Esophagus muscularis mucosa (tissue), 4 donors: ENCODE results near the gene GPR149. TPM values are rescaled to one million over a fixed set of nuclear protein-coding genes. Genes with fewer than 3 reads are reported as not detected.
A peak's percentile ranks its signal among the peaks of the same experiment; 100 is the strongest.

ENCODE experiments used
- DNase-seq: peaks from one replicate; pipeline ENCODE4 v3.0.0-alpha.2; 2017; ENCODE audit errors: extremely low spot score
- H3K27ac ChIP-seq, 4 donors: fragments of 200-600 bp; sonication (generic); replicated peaks in 1 of 4; 1 replicate in 3 of 4; 2 replicates in 1 of 4; pipeline ENCODE4 v1.5.1; 2016 to 2019; ENCODE audit warnings: mild to moderate bottlenecking in 1 of 4
- H3K27me3 ChIP-seq, 4 donors: fragments of 200-600 bp; sonication (generic); one replicate each; pipeline versions ENCODE4 v1.5.1 to v1.6.0; 2016 to 2019
- H3K36me3 ChIP-seq, 4 donors: fragments of 200-600 bp; sonication (generic); one replicate each; pipeline ENCODE4 v1.5.1; 2016 to 2019
- H3K4me1 ChIP-seq, 4 donors: fragments of 200-600 bp; sonication (generic); one replicate each; pipeline ENCODE4 v1.5.1; 2016 to 2019
- H3K4me3 ChIP-seq, 4 donors: fragments of 200-600 bp; sonication (generic); 1 replicate in 2 of 4; 2 replicates in 2 of 4; pipeline ENCODE4 v1.5.1; 2016 to 2019; ENCODE audit warnings: mild to moderate bottlenecking in 4 of 4, moderate library complexity in 1 of 4
- H3K9me3 ChIP-seq, 4 donors: fragments of 200-600 bp; sonication (generic); 1 replicate in 3 of 4; 2 replicates in 1 of 4; pipeline ENCODE4 v1.5.1; 2016 to 2019
- CTCF ChIP-seq, 3 experiments: fragments of 200-600 bp in 2 of 3; fragments of 450-650 bp in 1 of 3; sonication (generic) in 2 of 3; IDR thresholded peaks; one replicate each; pipeline ENCODE4 v1.5.1; 2017 to 2019; ENCODE audit warnings: antibody characterized with exemption in 3 of 3, mild to moderate bottlenecking in 2 of 3, moderate library complexity in 1 of 3
- EP300 ChIP-seq: sonication (generic); formaldehyde crosslinking; IDR thresholded peaks from one replicate; pipeline ENCODE4 v1.6.1; 2017; ENCODE audit warnings: antibody characterized with exemption
- POLR2A ChIP-seq: fragments of 450-650 bp; IDR thresholded peaks from one replicate; pipeline ENCODE4 v1.6.1; 2017; ENCODE audit warnings: antibody characterized with exemption, moderate library complexity, mild to moderate bottlenecking, low read depth
- POLR2AphosphoS5 ChIP-seq, 2 donors: sonication (generic); formaldehyde crosslinking; IDR thresholded peaks; one replicate each; pipeline ENCODE4 v1.6.1; 2017; ENCODE audit warnings: antibody characterized with exemption in 2 of 2
- WGBS: methylation state at CpG from one replicate; pipeline ENCODE4 v1.1.5; 2018; 5-methylcytosine and 5-hydroxymethylcytosine counted together
- intact Hi-C: fragments of 100-400 bp; cut with DNase I; formaldehyde crosslinking; loops from one replicate; pipeline ENCODE4 v1.15.1; 2023
- total RNA-seq, 4 donors: library from RNA; depleted of rRNA; stranded (reverse); fragments of >200 nt; gene quantifications; one replicate each; pipeline versions ENCODE4 v1.1.0 to v1.2.1, GENCODE V29; 2016

Gene GPR149, protein sequence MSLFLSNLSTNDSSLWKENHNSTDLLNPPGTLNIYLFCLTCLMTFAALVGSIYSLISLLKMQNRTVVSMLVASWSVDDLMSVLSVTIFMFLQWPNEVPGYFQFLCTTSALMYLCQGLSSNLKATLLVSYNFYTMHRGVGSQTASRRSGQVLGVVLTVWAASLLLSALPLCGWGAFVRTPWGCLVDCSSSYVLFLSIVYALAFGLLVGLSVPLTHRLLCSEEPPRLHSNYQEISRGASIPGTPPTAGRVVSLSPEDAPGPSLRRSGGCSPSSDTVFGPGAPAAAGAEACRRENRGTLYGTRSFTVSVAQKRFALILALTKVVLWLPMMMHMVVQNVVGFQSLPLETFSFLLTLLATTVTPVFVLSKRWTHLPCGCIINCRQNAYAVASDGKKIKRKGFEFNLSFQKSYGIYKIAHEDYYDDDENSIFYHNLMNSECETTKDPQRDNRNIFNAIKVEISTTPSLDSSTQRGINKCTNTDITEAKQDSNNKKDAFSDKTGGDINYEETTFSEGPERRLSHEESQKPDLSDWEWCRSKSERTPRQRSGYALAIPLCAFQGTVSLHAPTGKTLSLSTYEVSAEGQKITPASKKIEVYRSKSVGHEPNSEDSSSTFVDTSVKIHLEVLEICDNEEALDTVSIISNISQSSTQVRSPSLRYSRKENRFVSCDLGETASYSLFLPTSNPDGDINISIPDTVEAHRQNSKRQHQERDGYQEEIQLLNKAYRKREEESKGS
- total RNA-seq, result not detected

DNA sequence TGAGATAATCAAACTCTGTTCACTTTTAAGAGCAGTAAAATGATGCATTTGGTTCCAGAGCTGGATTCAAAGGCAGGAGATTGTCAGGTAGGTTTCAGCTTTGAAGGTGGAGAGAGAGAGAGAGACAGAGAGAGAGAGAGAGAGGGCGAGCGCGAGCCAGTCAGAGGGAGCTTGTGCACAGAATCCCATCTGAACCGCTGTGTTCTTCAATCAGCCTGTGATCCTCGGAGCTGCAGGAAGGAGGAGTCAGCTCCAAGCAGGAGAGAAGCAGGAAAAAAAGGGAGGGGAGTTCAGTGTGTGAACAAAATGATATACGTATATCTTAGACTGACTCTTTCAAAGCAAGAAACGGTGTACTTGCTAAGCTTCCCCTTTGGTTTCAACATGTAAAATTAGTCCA is at the start of gene GPR149:
GPR149 (minus strand) TSS at position 177 of the 400 bp plus-strand sequence. CDS start 575 bp downstream, outside the sequence.
- no peak for TF ChIP-seq CTCF (IDR thresholded peaks at IDR 0.05)
- no peak for TF ChIP-seq POLR2A
- TF ChIP-seq EP300, result no peak
- no peak for TF ChIP-seq POLR2AphosphoS5 (IDR thresholded peaks at IDR 0.05)
- peaks cover 0 to 24% (median 8%) of the 10 kb centered on the region in 4 donors for H3K27me3 ChIP-seq
- intact Hi-C loops, result no loop called here

GRCh38 chr3:154473769-154474168 is 43.8 kb upstream of the GPR149 start:
- H3K27ac ChIP-seq, result no peak overlapping the region
- no peak for DNase-seq
- H3K4me3 ChIP-seq, result no peak overlapping the region
- peaks cover 0 to 10% (median 0%) of the 10 kb centered on the region in 4 donors for H3K9me3 ChIP-seq
- no peaks in the 10 kb centered on the region for H3K27me3 ChIP-seq
- TF ChIP-seq POLR2AphosphoS5 (IDR thresholded peaks at IDR 0.05) (no peak), POLR2A (no peak), EP300 (no peak), CTCF (IDR thresholded peaks at IDR 0.05) (no peak)
- H3K36me3 ChIP-seq, result no peaks in the 10 kb centered on the region
- no peaks in the 10 kb centered on the region for H3K4me1 ChIP-seq
- intact Hi-C loops, result no loop called here

More for the DNA sequence above, at the start of gene GPR149:
- 12% methylated on average over 7 of the region's 7 CpGs for WGBS
- DNase-seq, result no peak
- Histone ChIP-seq H3K9me3 (no peaks in the 10 kb centered on the region), H3K4me3 (peak within 1 kb of the TSS; percentile 20 to 40 (median 26)), H3K36me3 (no peaks in the 10 kb centered on the region), H3K4me1 (peaks cover 0 to 16% (median 12%) of the 10 kb centered on the region in 4 donors), H3K27ac (no peak within 1 kb of the TSS)

DNA sequence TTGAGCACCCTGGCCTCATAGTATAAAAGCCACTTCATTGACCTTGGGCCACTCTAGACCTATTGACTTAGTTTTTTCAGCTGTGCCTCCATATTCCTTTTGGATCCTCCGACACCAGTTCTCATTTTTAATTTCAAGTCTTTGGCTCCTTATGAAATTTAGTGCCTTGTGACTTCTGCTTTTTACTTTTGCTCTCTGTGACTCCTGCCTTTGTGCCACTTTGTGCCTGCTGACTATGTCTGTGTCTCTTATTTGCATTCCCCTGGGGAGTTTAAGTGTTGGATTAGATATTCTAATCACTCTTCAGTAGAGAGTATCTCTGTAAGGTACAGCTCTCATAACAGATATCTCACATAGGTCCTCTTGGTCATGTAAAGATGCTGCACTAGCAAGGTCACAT is 39.6 kb upstream of the GPR149 start:
- H3K4me1 ChIP-seq, result no peaks in the 10 kb centered on the region
- intact Hi-C loops, result no loop called here

DNA sequence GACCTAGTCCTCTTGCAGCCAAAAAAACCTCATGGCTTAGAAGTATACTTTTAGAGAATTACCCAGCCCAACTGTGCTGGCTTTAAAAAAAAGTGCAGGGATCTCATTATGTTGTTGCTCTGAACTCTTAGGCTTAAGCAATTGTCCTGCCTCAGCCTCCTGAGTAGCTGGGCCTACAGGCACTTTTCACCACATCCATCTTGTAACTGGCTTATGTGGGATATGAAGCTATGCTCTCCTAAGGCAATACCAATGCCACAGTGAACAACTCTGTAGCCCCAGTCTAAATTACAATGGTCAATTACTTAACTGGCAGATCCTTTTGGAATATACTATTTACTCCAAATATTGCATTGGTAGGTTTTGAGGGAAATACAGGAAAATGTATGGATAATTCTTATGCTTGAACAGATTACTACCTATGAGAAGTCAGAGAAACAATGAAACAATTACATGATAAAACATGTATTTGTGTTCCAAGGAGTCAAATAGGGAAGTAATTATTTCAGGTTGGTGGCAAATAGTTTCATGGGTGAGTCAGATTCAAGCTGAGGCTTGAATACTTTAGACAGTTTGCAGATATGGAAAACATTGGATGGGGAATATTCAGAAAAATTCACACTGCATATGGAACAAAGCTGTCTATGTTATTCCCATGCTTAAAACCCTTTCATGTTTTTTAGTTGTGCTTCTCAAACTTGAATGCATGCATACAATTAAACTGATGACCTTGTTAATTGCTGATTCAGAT is 34.6 kb upstream of the GPR149 start:
- H3K27ac ChIP-seq, result no peak overlapping the region
- intact Hi-C loops, result no loop called here
- no peaks in the 10 kb centered on the region for H3K9me3 ChIP-seq
- no peaks in the 10 kb centered on the region for H3K27me3 ChIP-seq
- H3K36me3 ChIP-seq, result no peaks in the 10 kb centered on the region
- DNase-seq, result no peak
- TF ChIP-seq POLR2AphosphoS5 (IDR thresholded peaks at IDR 0.05) (no peak), EP300 (no peak), POLR2A (no peak), CTCF (IDR thresholded peaks at IDR 0.05) (no peak)
- no peaks in the 10 kb centered on the region for H3K4me1 ChIP-seq
- H3K4me3 ChIP-seq, result no peak overlapping the region

More for the DNA sequence above, 39.6 kb upstream of the GPR149 start:
- Histone ChIP-seq H3K27ac (no peak overlapping the region), H3K9me3 (peaks cover 0 to 10% (median 0%) of the 10 kb centered on the region in 4 donors), H3K4me3 (no peak overlapping the region), H3K36me3 (no peaks in the 10 kb centered on the region), H3K27me3 (no peaks in the 10 kb centered on the region)
- TF ChIP-seq EP300, result no peak
- no peak for TF ChIP-seq POLR2A
- TF ChIP-seq POLR2AphosphoS5 (IDR thresholded peaks at IDR 0.05), result no peak
- no peak for TF ChIP-seq CTCF (IDR thresholded peaks at IDR 0.05)
- 84% methylated on average over 1 of the region's 1 CpG for WGBS
- DNase-seq, result no peak
